PC-9 (cell line): ENCODE measurements around the gene GMPPA.

ENCODE experiments used
- CTCF ChIP-seq: fragments of 200-600 bp; sonication (generic); conservative IDR thresholded peaks from 2 replicates; pipeline ENCODE4 v1.6.1; 2017; ENCODE audit warnings: mixed run types, antibody characterized with exemption, mild to moderate bottlenecking, moderate library complexity
- EZH2 ChIP-seq: fragments of 200-600 bp; sonication (generic); IDR thresholded peaks from 2 replicates; pipeline ENCODE4 v1.8.0; 2017; ENCODE audit warnings: antibody characterized with exemption, low read depth

- TF ChIP-seq CTCF (no peak), EZH2 (no peak)
These were observed 28.3 kb downstream of the GMPPA start for GRCh38 chr2:219527076-219527394.
